HL-60 (cell line): ENCODE results near the gene KHDRBS1.

Experiments used
- CTCF ChIP-seq: IDR thresholded peaks from one replicate; pipeline ENCODE4 v1.5.1; 2011; ENCODE audit warnings: low read length, control low read depth, inconsistent platforms; ENCODE audit not compliant: insufficient read depth
- GABPA ChIP-seq: IDR thresholded peaks from 2 replicates; pipeline ENCODE4 v1.6.1; 2012; ENCODE audit warnings: low read depth
- POLR2AphosphoS5 ChIP-seq: IDR thresholded peaks from 2 replicates; pipeline ENCODE4 v1.6.1; 2012; ENCODE audit warnings: low read depth
- REST ChIP-seq: IDR thresholded peaks from 2 replicates; pipeline ENCODE4 v1.6.1; 2012; ENCODE audit warnings: low read depth; ENCODE audit not compliant: insufficient replicate concordance
- SPI1 ChIP-seq: IDR thresholded peaks from 2 replicates; pipeline ENCODE4 v1.6.1; 2012; ENCODE audit warnings: low read depth, mild to moderate bottlenecking, borderline replicate concordance

- TF ChIP-seq REST, result no peak
- no peak for TF ChIP-seq POLR2AphosphoS5
- TF ChIP-seq CTCF, result no peak
- no peak for TF ChIP-seq GABPA
- TF ChIP-seq SPI1, result no peak
Observed at GRCh38 chr1:32025515-32025914, 11.8 kb downstream of the KHDRBS1 start.
